ENCODE results near the gene CPNE2.

The CPNE2 gene

DNA sequence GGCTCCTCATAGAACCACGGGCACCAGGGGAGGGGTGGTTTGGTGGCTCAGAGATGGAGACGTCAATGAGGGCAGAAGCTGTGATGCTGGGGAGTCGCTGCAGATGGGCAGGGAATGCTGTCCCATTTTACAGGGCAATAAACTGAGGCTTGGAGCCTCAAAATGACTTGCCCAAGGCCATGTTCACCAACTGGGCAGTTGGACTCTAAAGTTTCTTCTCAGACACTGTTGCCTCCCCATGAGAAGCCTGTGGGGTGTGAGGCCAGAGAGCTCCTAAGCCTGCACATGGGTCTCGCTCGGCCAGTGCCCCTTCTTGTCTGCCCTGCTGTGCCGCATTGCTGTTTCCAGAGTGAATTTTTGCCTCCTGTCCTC lies 38.6 kb downstream of the CPNE2 start:
- no peak overlapping the region for H3K4me2 ChIP-seq (ENCODE audit: low read length)
- no peaks in the 10 kb centered on the region for H3K9me3 ChIP-seq (replicated peaks; ENCODE audit: low read length)
- no peaks in the 10 kb centered on the region for H3K36me3 ChIP-seq (ENCODE audit: insufficient read depth, low read length)
- no peak overlapping the region for H3K9ac ChIP-seq (ENCODE audit: low read depth, low read length)
- no peaks in the 10 kb centered on the region for H3K4me1 ChIP-seq (ENCODE audit: control insufficient read depth, insufficient read depth, low read length)
- H3K4me3 ChIP-seq (ENCODE audit: low read length), result no peak overlapping the region
- H3K27me3 ChIP-seq (ENCODE audit: control insufficient read depth, insufficient read depth, low read length), result no peaks in the 10 kb centered on the region

DNA sequence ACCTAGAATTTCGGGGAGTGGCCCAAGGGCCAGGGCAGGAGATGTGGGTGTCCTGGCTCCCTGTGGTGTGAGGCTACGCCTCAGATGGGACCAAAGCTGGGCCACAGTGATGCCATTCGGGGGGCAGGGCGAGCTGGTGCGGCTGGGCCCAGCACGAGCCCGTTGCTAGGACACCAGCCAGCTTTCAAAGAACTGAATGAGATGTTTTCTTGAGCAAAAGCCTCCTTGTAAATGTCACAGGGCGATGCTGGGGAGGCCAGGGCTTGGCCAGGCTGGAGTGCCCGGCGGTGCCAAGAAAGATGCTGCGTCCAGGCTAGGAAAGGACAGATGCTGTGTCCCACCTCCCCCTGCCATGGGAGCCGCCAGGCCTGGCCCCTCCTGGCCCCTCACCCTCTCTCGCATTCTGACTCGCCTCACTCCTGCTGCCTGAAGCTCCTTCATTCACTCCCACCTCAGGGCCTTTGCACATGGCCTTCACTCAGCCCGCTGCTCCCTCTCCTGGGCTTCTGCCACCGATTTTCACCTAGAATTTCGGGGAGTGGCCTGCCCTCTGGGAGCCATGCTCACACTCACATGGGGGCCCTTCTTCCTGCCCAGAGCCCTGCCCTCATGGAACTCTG lies 39.1 kb downstream of the CPNE2 start:
- Histone ChIP-seq H3K9ac (ENCODE audit: low read depth, low read length) (no peak overlapping the region), H3K27me3 (ENCODE audit: control insufficient read depth, insufficient read depth, low read length) (no peaks in the 10 kb centered on the region), H3K4me3 (ENCODE audit: low read length) (no peak overlapping the region), H3K9me3 (replicated peaks; ENCODE audit: low read length) (no peaks in the 10 kb centered on the region), H3K36me3 (ENCODE audit: insufficient read depth, low read length) (no peaks in the 10 kb centered on the region), H3K4me2 (ENCODE audit: low read length) (no peak overlapping the region), H3K4me1 (ENCODE audit: control insufficient read depth, insufficient read depth, low read length) (no peaks in the 10 kb centered on the region)

DNA sequence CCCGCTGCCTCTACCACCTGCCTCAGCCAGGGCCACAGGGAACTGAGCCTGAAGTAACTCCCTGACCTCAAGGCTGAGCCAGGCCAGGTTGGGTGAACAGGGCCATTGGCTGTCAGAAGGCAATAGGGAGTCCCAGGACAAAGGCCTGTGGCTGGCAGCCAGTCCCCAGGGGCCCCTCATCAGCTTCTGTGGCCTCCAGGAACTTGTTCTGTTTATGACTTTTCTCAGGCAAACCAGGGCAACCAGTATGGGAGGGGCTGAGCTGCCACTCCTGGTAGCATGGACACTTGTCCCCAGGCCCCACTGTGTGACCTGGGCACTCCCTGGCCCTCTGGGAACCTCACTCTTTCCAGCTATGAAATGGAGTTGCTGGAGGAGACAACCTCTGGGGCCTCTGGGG lies 40.1 kb downstream of the CPNE2 start:
- Histone ChIP-seq H3K36me3 (ENCODE audit: insufficient read depth, low read length) (no peaks in the 10 kb centered on the region), H3K9me3 (replicated peaks; ENCODE audit: low read length) (no peaks in the 10 kb centered on the region), H3K4me3 (ENCODE audit: low read length) (no peak overlapping the region), H3K27me3 (ENCODE audit: control insufficient read depth, insufficient read depth, low read length) (no peaks in the 10 kb centered on the region), H3K9ac (ENCODE audit: low read depth, low read length) (no peak overlapping the region), H3K4me1 (ENCODE audit: control insufficient read depth, insufficient read depth, low read length) (no peaks in the 10 kb centered on the region), H3K4me2 (ENCODE audit: low read length) (no peak overlapping the region)

DNA sequence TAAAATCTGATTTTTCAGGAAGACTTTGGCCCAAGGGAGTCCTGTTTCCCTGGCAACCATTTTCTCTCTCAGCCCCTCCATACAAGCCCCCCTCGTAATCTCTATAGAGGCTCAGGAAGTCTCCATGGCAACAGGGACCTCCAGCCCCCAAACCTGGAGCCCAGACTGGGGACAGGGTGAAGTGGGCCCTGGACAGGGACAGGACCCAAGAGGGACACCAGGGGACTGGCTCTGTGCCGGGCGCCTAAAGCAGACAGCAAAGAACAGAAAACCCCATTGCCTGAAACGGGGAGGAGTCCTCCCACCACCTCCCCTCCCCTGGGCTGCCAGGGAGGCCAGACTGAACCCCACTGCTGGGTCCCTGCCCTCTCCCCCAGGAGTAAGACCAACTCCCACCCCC lies 40.6 kb downstream of the CPNE2 start:
- H3K4me2 ChIP-seq (ENCODE audit: low read length), result no peak overlapping the region
- no peak overlapping the region for H3K9ac ChIP-seq (ENCODE audit: low read depth, low read length)
- H3K36me3 ChIP-seq (ENCODE audit: insufficient read depth, low read length), result no peaks in the 10 kb centered on the region
- no peaks in the 10 kb centered on the region for H3K27me3 ChIP-seq (ENCODE audit: control insufficient read depth, insufficient read depth, low read length)
- no peak overlapping the region for H3K4me3 ChIP-seq (ENCODE audit: low read length)
- no peaks in the 10 kb centered on the region for H3K9me3 ChIP-seq (replicated peaks; ENCODE audit: low read length)
- H3K4me1 ChIP-seq (ENCODE audit: control insufficient read depth, insufficient read depth, low read length), result no peaks in the 10 kb centered on the region

DNA sequence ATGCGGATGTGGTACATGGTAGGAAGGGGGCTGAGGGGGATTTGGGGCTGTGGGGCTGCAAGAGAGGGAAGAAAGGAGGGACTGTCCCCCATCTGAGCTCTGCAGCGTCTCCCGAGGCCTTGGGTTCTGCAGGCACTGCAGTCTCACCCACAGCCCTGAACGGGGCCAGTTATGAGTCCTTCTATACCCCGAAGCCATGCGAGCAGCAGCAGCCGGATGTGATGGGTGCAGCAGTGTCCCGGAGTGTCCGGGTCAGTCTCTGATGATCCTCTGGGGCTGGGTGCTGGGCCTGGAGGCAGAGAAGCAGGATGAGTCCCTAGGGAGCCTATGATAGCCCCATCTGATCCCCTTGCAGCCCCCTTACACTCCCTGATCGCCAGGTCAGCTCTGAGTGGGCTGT lies 41.5 kb downstream of the CPNE2 start:
- no peaks in the 10 kb centered on the region for H3K4me1 ChIP-seq (ENCODE audit: control insufficient read depth, insufficient read depth, low read length)
- H3K9me3 ChIP-seq (replicated peaks; ENCODE audit: low read length), result no peaks in the 10 kb centered on the region
- no peaks in the 10 kb centered on the region for H3K27me3 ChIP-seq (ENCODE audit: control insufficient read depth, insufficient read depth, low read length)
- H3K4me2 ChIP-seq (ENCODE audit: low read length), result no peak overlapping the region
- no peak overlapping the region for H3K4me3 ChIP-seq (ENCODE audit: low read length)
- no peaks in the 10 kb centered on the region for H3K36me3 ChIP-seq (ENCODE audit: insufficient read depth, low read length)
- H3K9ac ChIP-seq (ENCODE audit: low read depth, low read length), result no peak overlapping the region

DNA sequence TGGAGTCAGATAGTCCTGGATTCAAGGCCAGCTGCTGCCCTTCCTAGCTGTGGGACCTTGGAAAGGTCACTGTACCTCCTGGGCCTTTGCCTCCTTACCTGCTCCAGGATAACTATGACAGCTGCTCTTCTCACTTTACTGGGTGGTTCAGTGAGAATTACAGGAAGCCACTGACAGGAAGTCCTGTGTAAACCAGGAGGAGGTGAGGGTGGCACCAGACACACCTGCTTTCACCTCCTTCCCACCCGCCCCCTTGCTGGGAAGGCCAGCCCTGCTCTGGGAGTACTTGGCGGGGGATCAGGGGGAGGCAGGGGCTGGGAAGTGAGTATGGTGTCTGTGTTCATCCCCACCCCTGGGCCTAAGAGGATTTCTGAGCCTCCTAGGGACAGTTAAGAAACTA lies 42.6 kb downstream of the CPNE2 start:
- Histone ChIP-seq H3K36me3 (ENCODE audit: insufficient read depth, low read length) (no peaks in the 10 kb centered on the region), H3K4me3 (ENCODE audit: low read length) (no peak overlapping the region), H3K4me2 (ENCODE audit: low read length) (no peak overlapping the region), H3K9me3 (replicated peaks; ENCODE audit: low read length) (no peaks in the 10 kb centered on the region), H3K9ac (ENCODE audit: low read depth, low read length) (no peak overlapping the region), H3K4me1 (ENCODE audit: control insufficient read depth, insufficient read depth, low read length) (no peaks in the 10 kb centered on the region), H3K27me3 (ENCODE audit: control insufficient read depth, insufficient read depth, low read length) (no peaks in the 10 kb centered on the region)

DNA sequence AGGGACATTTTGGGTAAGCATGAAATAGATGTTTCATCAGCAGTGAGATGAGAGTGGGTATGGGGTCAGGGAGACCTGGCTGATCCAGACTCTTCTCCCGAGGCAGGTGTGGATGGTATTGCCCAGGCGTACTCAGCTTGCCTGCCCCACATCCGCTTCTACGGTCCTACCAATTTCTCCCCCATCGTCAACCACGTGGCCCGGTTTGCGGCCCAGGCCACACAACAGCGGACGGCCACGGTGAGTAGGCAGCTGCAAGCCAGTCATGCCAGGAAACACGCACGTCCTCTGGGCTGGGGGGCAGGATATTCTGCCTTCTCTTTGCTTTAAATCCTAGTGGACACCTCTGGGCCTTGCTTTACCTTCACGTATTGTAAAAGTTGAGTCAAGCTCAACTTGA lies 44.7 kb downstream of the CPNE2 start:
- Histone ChIP-seq H3K4me3 (ENCODE audit: low read length) (no peak overlapping the region), H3K36me3 (ENCODE audit: insufficient read depth, low read length) (no peaks in the 10 kb centered on the region), H3K4me2 (ENCODE audit: low read length) (no peak overlapping the region), H3K9me3 (replicated peaks; ENCODE audit: low read length) (no peaks in the 10 kb centered on the region), H3K27me3 (ENCODE audit: control insufficient read depth, insufficient read depth, low read length) (no peaks in the 10 kb centered on the region), H3K4me1 (ENCODE audit: control insufficient read depth, insufficient read depth, low read length) (peaks cover 4% of the 10 kb centered on the region), H3K9ac (ENCODE audit: low read depth, low read length) (no peak overlapping the region)

DNA sequence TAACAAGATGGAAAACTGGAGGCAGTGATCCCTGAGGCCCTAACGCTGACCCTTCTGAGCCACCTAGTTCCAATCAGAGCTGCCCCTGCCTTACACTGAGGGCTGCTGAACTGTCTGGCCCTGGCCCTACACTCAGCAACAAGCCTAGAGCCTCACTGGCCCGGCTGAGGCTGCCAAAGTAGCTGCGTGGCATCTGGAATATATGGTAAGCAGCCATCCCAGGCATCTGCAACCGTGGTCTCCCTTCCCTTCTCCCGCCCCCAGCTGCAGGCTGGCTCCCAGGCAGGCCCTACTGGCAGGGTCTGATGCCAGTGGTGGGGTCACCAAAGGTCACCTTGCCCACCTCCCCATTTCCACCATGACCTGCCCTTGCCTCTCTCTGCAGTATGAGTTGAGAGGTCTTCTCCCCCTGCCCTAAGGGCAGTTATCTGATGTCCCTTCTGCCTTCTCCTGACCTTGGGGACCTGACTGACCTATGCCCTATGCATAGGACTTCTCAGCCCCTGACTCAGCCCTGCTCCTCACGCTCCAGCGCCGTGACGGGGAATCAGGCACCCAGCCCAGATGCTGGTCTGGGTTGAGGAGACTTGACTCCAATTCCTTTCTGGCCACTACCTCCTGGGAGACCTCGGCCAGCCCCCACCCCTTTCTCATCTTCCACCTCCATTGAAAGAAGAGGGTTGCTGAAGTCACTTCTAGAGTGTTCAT lies 45.3 kb downstream of the CPNE2 start:
- Histone ChIP-seq H3K4me3 (ENCODE audit: low read length) (no peak overlapping the region), H3K4me2 (ENCODE audit: low read length) (no peak overlapping the region), H3K9me3 (replicated peaks; ENCODE audit: low read length) (no peaks in the 10 kb centered on the region), H3K9ac (ENCODE audit: low read depth, low read length) (no peak overlapping the region), H3K4me1 (ENCODE audit: control insufficient read depth, insufficient read depth, low read length) (peaks cover 5% of the 10 kb centered on the region), H3K36me3 (ENCODE audit: insufficient read depth, low read length) (no peaks in the 10 kb centered on the region), H3K27me3 (ENCODE audit: control insufficient read depth, insufficient read depth, low read length) (no peaks in the 10 kb centered on the region)

DNA sequence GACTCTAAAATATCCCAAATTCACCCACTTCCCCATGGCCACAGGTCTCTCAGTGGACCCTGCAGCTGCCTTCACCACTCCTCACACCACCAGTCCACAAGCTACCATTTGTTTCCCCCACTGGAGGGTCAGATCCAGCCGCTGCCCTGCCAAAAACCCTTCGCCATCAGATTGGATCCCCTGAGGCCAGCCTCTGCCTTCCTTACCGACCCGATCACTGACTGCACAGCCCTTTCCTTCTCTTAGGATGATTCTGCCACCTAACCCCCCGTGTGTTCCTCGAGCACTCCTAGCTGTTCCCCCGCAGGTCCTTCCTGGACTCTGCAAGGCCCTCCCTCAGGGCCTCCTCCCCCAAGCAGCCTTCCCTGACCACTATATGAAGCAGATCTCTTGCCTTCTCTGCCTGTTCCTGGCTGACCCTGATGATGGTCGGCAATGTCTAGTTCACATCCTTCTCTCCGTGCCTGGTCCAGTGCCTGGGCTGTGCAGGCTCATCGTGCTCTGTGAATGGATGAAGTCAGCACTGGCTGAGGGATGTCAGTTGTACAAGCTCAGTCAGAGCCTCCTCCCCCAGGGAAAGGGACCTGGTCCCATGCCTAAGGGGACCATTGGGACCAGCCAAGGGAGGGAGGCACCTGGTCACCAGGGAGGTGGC lies 46.0 kb downstream of the CPNE2 start:
- H3K4me1 ChIP-seq (ENCODE audit: control insufficient read depth, insufficient read depth, low read length), result peaks cover 5% of the 10 kb centered on the region
- H3K9me3 ChIP-seq (replicated peaks; ENCODE audit: low read length), result no peaks in the 10 kb centered on the region
- H3K4me2 ChIP-seq (ENCODE audit: low read length), result no peak overlapping the region
- no peak overlapping the region for H3K4me3 ChIP-seq (ENCODE audit: low read length)
- H3K9ac ChIP-seq (ENCODE audit: low read depth, low read length), result no peak overlapping the region
- H3K27me3 ChIP-seq (ENCODE audit: control insufficient read depth, insufficient read depth, low read length), result no peaks in the 10 kb centered on the region
- no peaks in the 10 kb centered on the region for H3K36me3 ChIP-seq (ENCODE audit: insufficient read depth, low read length)

DNA sequence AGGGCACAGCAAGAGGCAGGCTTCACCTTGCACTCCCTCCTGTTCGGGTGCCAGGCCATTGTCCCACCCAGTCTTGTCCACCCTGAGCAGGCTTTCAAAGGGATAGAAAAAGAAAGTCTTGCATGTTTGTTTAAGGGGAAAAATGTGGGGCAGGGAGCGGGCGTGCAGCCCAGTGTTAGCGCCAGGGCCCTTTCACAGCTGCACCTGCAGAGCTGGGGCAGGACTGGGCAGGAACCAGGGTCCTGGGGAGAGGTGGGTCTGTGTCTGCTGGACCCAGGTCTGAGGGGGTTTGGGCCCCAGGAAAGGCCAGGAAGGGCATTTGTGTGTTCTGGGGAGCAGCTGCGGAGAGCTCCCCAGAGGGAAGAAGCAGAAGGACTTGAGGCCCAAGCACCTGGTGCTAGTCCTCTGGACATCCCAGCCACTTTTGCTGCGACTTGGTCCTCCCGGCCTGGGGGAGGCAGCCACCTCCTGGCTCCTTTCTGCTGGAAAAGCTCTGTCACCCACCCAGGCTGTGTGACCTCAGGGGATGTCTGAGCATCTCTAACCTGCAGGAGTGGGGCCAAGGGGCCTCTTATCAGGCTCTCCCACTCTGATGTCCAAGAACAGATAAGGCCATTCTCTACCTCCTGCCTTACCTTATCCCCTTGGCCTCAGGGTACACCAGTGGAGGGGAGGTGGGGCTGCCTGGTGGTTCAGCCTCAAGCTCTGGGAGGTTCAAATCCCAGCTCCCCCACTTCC lies 48.7 kb downstream of the CPNE2 start:
- no peak overlapping the region for H3K4me3 ChIP-seq (ENCODE audit: low read length)
- no peak overlapping the region for H3K9ac ChIP-seq (ENCODE audit: low read depth, low read length)
- H3K27me3 ChIP-seq (ENCODE audit: control insufficient read depth, insufficient read depth, low read length), result no peaks in the 10 kb centered on the region
- no peaks in the 10 kb centered on the region for H3K9me3 ChIP-seq (replicated peaks; ENCODE audit: low read length)
- no peak overlapping the region for H3K4me2 ChIP-seq (ENCODE audit: low read length)
- H3K36me3 ChIP-seq (ENCODE audit: insufficient read depth, low read length), result no peaks in the 10 kb centered on the region
- peaks cover 5% of the 10 kb centered on the region for H3K4me1 ChIP-seq (ENCODE audit: control insufficient read depth, insufficient read depth, low read length)

DNA sequence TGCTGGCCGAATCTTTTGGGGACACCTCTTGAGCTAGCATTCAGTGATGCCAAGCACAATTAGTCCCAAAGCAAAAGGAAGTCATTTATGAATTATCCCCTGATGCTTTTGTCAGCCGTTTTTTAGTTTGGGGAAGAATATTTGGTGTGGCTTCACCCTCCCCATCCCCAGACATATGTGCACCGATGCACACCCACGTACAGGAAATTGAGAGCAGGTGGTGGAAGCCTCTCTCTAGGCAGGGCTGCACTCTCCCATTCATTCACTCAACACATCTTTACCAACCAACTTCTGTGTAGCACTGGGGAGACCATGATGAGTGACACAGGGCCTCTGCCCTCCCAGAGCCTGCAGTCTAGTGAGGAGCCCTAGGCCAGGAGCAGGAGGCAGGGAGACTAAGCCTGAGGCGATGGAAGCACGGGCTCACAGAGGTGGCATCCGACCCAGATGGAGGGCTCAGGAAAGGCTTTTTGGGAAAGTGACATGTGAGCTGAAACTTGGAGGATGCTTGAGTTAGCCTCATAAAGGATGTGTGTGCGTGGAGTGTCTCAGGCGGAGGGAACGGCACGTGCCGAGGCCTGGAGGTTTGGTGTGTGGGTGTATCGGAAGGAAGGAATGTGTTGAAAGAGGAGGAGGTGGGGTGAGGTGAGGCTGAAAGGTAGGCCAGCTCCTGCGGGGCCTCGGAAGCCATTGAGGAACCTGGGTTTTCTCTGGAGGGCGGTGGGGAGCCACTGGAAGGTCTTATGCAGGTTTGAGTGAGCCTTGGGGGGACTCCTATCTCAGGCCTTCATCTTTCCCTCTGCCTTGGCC lies 49.6 kb downstream of the CPNE2 start:
- Histone ChIP-seq H3K4me3 (ENCODE audit: low read length) (no peak overlapping the region), H3K27me3 (ENCODE audit: control insufficient read depth, insufficient read depth, low read length) (no peaks in the 10 kb centered on the region), H3K36me3 (ENCODE audit: insufficient read depth, low read length) (no peaks in the 10 kb centered on the region), H3K9ac (ENCODE audit: low read depth, low read length) (no peak overlapping the region), H3K9me3 (replicated peaks; ENCODE audit: low read length) (no peaks in the 10 kb centered on the region), H3K4me2 (ENCODE audit: low read length) (no peak overlapping the region), H3K4me1 (ENCODE audit: control insufficient read depth, insufficient read depth, low read length) (peaks cover 5% of the 10 kb centered on the region)

Measured in skeletal muscle satellite cell (primary cell).